Breast epithelium (tissue), 3 donors: ENCODE measurements around the gene SSR2.

Experiments used
- POLR2A ChIP-seq: fragments of 450-650 bp; IDR thresholded peaks from one replicate; pipeline ENCODE4 v1.6.1; 2016; ENCODE audit warnings: antibody characterized with exemption, mild to moderate bottlenecking, moderate library complexity
- POLR2AphosphoS5 ChIP-seq, 3 donors: sonication (generic); formaldehyde crosslinking; IDR thresholded peaks; one replicate each; pipeline ENCODE4 v1.6.1; 2017; ENCODE audit warnings: antibody characterized with exemption in 3 of 3
- TF ChIP-seq, protein P1 (sequence below), 3 donors: fragments of 450-650 bp; IDR thresholded peaks; one replicate each; pipeline ENCODE4 v1.5.1; 2016 to 2017; ENCODE audit warnings: antibody characterized with exemption in 3 of 3, mild to moderate bottlenecking in 3 of 3, moderate library complexity in 3 of 3

DNA sequence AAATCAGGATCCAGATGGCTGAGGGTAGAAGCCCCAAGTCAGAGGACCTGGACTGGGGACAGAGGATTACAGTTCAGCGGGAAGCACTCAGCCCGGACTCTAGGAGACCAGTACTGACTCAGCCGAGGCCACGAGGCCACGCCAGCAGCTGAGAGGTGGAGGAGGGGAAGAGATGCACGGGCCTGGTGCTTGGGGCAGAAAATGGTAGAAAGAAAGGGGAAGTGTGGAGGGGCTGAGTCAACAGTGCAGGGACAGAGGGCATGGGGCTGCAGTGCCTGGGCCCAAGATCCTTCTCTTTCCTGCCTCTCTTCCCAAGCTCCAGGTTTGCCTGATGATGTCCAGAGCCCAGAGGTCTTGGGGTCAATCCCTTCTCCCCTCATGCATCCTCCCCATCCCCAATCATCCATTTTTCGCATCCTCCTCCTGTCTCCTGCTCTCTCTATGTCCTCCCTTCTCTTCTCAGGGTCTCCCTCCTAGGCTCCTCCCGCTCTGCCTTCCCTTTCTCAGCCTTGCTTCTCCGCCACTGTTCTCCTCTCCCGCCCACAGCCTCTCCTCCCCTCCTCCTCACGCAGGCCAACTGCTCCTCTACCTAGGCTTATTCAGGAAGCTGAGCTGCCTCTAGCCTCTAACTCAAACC lies 50.1 kb downstream of the SSR2 start:
- no peak for TF ChIP-seq POLR2AphosphoS5 (IDR thresholded peaks at IDR 0.05)
- TF ChIP-seq, protein P1, sequence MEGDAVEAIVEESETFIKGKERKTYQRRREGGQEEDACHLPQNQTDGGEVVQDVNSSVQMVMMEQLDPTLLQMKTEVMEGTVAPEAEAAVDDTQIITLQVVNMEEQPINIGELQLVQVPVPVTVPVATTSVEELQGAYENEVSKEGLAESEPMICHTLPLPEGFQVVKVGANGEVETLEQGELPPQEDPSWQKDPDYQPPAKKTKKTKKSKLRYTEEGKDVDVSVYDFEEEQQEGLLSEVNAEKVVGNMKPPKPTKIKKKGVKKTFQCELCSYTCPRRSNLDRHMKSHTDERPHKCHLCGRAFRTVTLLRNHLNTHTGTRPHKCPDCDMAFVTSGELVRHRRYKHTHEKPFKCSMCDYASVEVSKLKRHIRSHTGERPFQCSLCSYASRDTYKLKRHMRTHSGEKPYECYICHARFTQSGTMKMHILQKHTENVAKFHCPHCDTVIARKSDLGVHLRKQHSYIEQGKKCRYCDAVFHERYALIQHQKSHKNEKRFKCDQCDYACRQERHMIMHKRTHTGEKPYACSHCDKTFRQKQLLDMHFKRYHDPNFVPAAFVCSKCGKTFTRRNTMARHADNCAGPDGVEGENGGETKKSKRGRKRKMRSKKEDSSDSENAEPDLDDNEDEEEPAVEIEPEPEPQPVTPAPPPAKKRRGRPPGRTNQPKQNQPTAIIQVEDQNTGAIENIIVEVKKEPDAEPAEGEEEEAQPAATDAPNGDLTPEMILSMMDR (IDR thresholded peaks at IDR 0.05) = no peak
- TF ChIP-seq POLR2A = no peak
